Effector CD8-positive, alpha-beta T cell (primary cell): ENCODE results near the gene PSG1.
"Not testable (repeated sequence)": the region's sequence is repeated elsewhere in the genome, so short reads cannot be mapped to it uniquely, and the experiment has no call there.

Source experiments
- DNase-seq: peaks from one replicate; lab custom pipeline; 2025; lab: John Stamatoyannopoulos, UW

Gene PSG1

DNA sequence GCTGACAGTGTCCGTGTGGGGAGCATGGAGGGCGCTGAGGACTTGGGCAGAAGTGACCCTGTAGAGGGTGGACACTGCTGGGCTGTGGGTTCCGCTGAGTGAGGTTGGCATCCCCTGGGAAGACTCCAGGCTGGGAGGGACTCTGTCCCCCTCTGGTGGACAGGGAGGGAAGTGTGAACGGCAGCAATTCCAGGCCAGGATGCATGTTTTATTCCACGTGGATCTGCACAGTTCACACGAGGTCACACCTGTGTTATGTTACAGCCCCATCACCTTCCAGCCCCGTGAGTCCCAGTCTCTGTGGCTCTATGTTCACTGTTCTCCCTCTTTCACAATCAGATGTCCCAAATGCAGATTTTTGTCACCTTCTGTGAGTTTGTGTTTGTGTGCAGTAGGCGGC is 1.8 kb upstream of the PSG1 start:
- not testable (repeated sequence) for DNase-seq

DNA sequence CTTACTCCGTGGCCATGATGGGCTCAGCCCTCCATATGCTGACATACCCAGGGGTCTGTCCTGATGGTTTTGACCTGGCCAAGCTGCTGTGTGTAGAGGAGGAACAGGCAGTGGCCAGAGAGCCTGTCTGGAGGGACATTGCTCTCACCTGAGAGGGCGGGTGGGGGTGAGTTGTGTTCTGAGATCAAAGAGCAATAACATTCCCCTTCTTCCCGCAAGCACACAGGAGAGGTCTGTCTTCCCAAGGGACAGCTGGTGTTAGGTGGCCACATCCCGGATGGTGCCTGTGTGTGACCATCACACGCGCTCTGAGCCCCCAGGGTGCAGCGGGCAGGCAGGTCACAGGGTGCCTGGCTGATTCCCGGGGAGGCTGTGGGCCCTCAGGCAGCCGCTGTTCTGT is 1.1 kb upstream of the PSG1 start:
- DNase-seq = not testable (repeated sequence)

DNA sequence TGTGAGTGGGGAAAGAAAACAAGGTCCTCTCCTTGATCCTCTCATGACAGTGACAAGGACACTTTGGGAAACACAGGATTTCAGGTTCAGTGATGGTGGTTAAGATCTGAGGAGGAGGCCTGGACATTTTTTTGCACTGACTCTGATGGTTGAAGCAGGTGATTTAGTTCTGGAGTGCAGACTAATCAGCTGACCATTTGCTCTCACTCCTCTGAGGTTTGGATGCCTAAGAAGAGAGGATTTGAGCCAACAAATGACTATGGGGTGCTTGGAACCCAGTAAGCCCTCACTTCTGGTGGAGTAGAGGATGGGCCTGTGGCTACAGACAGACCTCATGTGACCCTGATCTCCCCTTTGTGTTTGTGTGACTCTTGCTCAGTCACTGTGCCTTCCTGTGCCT is 2.9 kb downstream of the PSG1 start:
- not testable (repeated sequence) for DNase-seq

DNA sequence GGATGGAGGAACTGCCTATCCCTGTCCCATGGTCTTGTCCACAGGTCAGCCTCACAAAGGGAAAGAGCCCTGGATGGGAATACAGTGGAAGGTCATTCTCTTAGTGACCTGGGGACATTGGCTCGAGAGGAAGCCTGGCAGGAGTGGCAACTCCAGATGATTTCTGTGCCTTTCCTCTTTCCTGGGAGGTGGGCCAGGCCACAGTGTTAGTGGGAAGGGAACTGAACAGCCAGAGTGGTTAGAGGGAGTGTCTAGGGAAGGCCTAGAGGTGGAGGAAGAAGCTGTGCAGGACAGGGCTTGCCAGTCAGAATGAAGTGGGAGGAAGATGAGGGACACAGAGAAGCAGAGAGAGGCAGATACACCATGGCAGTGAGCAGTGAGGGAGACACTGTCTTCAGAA is 3.6 kb downstream of the PSG1 start:
- DNase-seq = not testable (repeated sequence)

DNA sequence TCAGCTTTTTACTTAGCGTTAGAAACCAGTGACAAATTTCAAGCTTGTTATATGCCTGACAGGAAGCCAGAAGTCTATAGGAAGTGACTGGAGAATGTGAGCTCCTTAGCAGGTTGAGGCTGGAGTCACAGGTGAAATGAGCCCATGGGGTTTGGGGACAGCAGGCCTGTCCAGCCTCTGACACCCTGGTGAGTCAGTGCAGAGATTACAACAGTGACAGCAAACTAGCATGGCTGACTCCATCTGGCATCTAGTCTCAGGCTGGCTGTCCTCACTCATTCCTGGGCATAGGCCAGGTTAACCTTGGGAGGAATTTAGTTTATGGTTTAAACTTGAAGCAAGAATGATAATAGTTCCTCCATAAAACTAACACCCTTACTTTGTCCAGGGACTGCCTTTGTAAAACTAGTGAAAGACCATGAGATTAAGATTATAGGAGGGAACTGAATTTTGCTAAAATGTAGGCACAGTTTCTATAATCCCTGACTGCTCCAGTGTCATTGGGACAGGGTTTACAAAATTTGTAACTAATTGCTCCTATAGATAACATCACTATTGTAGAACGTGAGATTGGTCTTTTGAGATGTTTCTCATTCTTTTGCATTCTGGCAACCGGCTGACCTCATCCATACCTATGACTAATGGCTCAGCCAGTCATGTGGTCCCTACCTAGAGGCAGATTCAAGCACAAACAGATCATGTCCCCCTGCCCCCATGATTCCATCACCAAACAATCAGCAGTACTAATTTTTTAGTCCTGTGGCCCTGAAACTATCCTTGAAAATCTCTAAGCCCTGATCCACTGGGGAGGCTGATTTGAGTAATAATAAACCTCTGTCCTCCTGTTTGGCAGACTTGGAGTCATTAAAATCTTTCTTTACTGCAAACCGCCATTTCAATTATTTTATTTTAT is 4.4 kb downstream of the PSG1 start:
- not testable (repeated sequence) for DNase-seq

DNA sequence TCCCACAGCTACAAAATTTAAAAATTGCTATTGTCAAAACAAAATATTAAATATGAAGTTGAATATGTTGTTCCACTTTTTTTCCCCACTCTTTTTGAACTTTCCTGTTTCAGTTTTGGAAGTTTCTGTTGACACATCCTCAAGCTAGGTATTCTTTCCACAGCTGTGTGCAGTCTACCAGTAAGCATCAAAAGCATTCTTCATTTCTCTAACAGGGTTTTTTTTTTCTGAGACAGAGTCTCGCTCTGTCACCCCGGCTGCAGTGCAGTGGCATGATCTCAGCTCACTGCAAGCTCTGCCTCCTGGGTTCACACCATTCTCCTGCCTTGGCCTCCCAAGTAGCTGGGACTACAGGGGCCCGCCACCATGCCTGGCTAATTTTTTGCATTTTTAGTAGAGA is 5.4 kb downstream of the PSG1 start:
- DNase-seq = not testable (repeated sequence)

DNA sequence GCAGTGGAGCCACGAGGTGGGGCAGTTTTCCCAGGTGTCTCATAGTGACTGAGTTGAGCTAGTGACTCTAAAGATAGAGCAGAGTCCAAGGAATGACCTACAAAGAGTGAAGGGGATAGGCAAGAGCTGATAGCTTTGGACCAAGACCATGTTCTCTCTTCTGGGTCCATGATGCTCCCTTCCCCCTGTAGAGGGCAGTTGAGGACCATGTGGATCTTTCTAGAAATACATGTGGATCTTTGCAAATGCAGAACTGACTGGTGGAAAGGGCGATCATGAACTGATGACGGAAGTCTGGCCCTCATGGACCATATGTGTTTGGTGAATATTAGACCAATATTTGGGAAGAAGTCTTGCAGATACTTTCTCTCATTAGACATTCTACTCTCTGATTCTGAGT is 6.9 kb downstream of the PSG1 start:
- DNase-seq = no peak

DNA sequence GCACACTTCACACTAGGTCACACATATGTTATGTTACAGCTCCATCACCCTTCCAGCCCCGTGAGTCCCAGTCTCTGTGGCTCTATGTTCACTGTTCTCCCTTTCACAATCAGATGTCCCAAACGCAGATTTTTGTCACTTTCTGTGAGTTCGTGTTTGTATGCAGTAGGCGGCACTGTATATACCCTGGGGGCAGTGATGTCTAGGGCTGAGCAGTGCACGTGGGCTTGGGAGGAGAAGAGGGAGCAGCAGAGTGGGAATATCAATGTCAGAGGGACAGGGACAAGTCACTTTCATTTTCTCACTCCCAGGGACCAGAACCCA is 22.0 kb downstream of the PSG1 start:
- no peak for DNase-seq

DNA sequence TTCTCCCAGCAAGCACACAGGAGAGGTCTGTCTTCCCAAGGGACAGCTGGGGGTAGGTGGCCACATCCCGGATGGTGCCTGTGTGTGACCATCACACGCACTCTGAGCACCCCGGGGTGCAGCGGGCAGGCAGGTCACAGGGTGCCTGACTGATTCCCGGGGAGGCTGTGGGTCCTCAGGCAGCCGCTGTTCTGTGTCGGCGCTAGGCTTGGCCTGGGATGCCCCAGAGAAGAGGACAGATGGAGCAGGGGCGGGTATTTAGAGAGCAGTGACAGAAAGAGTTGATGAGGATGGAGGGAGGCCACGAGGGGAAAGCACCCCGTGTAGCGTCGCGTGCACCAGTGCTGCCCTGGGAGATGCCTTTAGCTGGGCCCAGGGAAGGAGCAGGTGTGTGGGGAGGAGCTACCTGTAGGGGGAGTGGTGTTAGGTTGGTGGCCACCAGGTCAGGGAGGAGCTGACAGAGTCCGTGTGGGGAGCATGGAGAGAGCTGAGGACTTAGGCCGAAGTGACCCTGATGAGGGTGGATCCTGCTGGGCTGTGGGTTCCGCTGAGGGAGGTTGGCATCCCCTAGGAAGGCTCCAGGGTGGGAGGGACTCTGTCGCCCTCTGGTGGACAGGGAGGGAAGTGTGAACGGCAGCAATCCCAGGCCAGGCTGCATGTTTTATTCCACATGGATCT is 22.5 kb downstream of the PSG1 start:
- DNase-seq = not testable (repeated sequence)

DNA sequence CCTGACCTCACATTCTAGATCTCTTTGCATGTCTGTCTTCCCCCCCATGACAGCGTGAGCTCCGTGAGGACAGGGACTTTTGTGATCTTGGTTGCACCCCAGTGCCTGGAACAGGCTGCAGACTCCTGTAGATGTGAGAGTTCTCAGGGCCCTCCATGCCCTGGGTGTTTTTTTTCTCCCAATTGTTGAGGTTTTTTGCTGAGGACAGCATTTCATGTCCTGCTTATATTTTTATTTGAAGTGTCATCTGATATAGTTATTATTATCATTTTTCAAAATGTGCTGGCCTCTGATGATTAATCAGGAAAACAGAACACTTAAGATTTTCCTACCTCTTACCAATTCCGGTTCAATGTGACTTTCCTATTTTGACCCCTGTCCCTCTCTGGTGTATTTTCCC is 24.8 kb downstream of the PSG1 start:
- not testable (repeated sequence) for DNase-seq

DNA sequence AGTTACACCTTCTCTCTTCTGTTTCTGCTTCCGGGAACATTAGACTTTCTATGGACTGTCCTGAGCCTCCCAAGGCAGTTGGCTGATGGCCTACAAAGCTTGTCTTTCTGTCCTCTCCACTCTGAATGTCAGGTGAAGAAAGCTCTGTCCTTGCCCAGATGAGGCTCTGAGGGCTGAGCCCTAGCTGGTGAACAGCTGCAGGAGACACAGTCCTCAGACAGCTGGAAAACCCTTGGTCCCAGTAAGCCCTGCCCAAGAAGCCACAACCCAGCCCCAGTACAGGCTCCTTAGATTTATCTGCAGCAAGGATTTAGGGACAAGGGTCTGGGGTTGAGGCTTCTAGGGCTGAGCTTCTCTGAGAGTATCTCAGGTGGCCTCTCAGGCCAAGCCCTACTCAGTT is 26.3 kb downstream of the PSG1 start:
- DNase-seq = not testable (repeated sequence)

DNA sequence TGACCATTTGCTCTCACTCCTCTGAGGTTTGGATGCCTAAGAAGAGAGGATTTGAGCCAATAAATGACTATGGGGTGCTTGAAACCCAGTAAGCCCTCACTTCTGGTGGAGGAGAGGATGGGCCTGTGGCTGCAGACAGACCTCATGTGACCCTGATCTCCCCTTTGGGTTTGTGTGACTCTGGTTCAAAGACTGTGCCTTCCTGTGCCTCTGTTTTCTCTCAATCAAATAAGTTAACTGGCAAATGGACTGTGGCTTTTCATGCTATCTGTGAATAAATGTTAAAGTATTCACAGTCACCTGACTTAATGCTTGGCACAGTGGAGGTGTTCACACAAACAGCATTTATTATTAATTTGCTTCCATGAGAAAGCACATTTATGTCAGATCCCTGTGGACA is 26.7 kb downstream of the PSG1 start:
- DNase-seq = not testable (repeated sequence)

DNA sequence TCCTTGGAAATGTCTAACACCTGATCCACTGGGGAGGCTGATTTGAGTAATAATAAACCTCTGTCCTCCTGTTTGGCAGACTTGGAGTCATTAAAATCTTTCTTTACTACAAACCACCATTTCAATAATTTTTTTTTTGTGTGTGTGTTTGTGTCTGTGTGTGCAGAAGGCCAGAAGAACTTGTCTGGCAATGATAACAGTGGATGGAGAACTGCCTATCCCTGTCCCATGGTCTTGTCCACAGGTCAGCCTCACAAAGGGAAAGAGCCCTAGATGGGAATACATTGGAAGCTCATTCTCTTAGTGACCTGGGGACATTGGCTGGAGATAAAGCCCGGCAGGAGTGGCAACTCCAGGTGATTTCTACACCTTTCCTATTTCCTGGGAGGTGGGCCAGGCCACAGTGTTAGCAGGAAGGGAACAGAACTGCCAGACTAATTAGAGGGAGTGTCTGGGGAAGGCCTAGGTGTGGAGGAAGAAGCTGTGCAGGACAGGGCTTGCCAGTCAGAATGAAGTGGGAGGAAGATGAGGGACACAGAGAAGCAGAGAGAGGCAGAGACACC is 27.7 kb downstream of the PSG1 start:
- not testable (repeated sequence) for DNase-seq

DNA sequence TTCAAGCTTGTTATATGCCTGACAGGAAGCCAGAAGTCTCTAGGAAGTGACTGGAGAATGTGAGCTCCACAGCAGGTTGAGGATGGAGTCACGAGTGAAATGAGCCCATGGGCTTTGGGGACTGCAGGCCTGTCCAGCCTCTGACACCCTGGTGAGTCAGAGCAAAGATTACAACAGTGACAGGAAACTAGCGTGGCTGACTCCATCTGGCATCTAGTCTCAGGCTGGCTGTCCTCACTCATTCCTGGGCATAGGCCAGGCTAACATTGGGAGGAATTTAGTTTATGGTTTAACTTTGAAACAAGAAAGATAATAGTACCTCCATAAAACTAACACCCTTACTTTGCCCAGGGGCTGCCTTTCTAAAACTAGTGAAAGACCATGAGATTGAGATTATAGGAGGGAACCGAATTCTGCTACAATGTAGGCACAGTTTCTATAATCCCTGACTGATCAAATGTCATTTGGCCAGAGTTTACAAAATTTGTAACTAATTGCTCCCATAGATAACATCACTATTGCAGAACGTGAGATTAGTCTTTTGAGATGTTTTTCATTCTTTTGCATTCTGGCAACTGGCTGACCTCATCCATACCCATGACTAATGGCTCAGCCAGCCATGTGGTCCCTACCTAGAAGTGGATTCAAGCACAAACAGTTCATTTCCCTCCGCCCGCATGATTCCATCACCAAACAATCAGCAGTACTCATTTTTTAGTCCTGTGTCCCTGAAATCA is 28.4 kb downstream of the PSG1 start:
- no peak for DNase-seq

DNA sequence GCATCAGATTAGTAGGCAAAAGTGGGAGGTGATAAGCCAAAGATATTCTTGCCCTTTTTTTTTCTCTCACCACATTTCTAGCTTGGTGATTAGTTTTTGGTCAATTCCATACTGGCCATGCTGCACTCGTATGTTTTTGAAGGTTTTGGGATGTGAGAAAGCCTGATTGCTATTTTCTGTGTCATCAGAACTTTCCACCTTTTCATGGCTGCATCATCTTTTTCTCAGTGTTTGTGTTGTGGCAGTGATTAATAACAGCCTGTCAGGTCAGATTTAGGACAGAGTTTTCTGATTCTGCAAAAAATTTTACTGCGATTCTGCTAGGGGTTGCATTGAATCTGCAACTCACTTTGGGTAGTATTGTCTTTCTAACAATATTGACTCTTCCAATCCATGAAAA is 32.9 kb downstream of the PSG1 start:
- no peak for DNase-seq

DNA sequence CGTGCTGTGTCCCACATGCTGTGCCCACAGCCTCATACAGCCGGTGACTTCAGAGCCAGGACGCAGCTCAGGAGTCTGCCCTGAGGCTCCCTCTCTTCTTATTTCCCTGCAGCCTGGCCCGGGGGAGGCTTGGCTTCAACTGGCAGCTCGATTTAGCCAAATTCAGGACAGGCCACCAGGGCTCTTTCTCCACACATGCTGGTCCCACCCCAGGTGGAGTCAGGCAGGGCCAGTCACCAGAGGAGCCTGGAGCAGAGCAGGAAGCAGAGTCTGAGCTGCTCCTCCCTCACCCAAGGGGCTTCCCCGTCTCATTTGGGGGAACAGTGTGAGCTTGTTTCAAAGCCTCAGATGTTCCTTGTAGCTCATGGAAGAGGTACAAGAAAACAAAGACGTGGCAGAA is 35.9 kb downstream of the PSG1 start:
- not testable (repeated sequence) for DNase-seq

DNA sequence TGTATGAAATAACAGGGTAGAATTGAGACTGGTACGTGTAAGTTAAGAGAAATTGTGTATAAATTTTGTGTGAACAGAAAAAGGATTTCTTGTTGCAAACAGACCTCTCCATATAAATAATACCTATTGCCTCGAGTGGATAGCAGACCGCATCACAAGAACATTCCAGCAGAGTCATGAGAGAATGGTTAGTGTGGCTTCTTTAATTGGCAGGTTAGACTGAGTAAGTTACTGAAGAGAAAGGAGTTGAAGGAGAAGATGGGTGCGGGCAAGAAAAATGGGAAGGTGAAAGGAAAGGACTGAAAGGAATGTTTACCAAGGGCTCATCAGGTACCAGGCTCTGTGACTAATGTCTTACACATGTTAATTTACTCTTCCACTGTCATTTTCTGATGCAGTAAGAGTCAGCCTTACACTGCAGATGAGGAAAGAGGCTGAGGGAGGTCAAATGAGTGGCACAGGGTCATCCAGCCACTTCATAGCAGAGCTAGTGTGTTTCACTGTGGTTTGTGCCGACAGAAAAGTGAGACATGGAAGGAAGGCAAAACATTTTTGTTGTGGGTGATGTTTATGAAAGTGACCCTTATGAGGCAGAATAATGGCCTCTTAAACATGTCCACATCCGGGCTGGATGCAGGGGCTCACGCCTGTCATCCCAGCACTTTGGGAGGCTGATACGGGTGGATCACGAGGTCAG is 46.6 kb downstream of the PSG1 start:
- DNase-seq = not testable (repeated sequence)

DNA sequence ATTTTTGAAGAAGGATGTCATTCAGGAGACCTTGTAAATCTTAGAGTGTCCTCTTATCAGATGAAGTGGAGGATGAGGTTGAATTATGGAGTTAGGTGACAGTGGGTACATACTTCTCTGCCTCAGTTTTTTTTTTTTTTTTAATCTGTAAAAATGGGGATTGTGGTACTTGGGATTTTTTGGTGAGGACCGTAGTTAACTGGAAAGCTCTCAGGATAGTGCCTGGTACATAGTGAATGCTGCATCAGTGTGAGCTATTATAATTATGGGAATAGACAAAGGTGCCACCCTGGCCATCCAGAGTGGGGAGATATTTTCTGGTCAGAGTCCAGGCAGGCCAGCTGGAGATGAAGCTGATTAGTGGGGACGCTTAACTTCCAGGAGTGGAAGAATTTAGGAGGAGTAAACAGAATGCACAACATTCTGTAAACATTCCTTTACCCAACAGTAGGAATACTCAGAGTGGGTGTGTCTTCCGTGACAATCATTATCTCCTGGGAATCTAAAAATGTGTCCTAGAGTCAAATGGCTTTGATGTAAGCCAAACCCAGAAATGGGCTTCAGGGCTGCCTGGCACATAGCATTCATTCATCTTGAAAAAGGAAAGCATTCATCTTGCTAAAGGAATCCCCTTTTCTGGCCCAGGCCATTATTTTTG is 47.4 kb downstream of the PSG1 start:
- not testable (repeated sequence) for DNase-seq

DNA sequence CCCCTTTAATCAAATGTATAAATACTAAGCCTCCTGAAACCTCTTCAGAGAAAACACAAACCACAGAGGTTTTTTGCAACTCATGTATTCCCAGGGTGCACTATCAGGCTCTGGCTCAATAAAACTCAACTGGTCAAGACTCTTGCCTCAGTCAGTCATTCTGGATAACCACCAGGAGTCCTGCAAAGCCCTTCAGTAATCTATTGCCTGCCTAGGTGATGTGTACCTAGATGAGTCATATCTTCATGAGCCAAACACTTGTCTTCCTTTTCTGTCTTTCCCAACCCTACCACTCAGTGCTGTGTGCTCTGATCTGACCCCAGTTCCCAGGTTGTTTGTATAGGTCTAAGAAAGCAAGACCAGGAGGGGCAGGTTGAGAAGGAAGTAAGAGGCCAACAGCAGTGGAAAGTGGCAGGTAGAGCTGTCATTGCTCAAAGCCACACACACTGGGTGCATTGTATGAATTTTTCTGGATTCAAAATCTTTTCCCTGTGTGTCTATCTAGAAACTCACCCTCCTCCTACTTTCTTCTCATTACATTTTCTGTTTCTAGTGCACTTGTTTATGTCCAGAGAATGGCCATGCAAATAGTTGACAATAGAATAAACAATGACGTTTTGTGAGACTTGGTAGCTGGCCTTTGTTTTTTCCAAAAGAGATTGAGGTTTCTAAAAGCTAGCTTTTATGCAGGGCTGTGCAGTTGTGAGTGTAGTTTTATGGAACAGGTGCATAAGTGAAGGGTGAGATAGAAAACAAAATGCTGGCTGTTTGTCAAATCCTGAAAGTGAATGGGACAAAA is 48.1 kb downstream of the PSG1 start:
- DNase-seq = no peak

DNA sequence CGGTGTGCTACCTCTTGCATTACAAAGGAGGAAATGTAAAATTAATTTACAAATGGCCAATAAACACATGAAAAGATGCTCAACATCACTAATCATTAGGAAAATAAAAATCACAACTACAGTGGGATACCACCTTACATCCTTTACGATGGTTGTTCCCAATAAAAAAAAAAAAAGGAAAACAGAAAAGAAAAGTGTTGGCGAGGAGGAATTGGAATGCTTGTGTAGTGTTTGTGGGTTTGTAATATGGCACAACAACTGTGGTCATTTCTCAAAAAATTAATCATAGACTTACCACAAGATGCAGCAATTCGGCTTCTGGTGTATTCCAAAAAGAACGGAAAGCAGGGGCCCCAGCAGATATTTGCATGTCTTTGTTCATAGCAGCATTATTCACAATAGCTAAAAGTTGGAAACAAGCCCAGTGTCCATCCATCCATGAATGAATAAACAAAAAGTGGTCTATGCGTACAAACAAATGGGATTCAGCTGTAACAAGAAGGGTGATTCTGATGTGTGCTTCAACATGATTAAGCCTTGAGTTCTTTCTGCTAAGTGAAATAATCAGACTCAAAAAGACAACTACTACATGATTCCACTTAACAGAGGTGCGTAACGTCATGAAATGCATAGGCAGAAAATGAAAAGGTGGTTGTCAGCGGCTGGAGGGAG is 58.1 kb downstream of the PSG1 start:
- DNase-seq = not testable (repeated sequence)
